OCI-LY7 (cell line): ENCODE measurements around the gene FAM107B.

ENCODE experiments used
- EZH2phosphoT487 ChIP-seq: fragments of 200-600 bp; sonication (generic); IDR thresholded peaks from 2 replicates; pipeline ENCODE4 v1.6.1; 2018; ENCODE audit warnings: low read depth, borderline replicate concordance, mild to moderate bottlenecking, mixed run types, antibody characterized with exemption, low read length, moderate library complexity, mixed read lengths
- TF ChIP-seq, protein P1 (sequence below): fragments of 200-600 bp; sonication (generic); conservative IDR thresholded peaks from 2 replicates; pipeline ENCODE4 v1.5.1; 2014; ENCODE audit warnings: mild to moderate bottlenecking, antibody characterized with exemption, low read length, moderate library complexity, mixed read lengths

DNA sequence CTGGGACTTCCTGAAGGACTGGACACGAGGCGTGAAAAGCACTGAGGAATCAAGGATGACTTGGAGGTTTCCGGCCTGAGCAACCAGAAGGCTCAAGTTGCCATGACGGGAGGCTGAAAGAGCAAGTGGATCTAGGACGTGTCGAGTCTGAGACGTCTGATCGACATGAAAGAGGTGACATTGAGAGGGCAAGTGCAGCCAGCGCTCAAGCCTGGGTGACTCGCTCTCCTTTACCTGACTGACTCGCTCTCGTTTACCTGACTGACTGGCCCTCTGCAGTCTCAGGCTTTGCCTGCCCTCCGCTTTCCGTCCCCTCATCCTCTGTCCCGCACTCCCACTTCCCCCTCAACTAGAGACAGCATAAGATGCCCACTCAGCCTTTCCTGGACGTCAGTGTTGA, 241.4 kb downstream of the FAM107B start:
- TF ChIP-seq, protein P1, sequence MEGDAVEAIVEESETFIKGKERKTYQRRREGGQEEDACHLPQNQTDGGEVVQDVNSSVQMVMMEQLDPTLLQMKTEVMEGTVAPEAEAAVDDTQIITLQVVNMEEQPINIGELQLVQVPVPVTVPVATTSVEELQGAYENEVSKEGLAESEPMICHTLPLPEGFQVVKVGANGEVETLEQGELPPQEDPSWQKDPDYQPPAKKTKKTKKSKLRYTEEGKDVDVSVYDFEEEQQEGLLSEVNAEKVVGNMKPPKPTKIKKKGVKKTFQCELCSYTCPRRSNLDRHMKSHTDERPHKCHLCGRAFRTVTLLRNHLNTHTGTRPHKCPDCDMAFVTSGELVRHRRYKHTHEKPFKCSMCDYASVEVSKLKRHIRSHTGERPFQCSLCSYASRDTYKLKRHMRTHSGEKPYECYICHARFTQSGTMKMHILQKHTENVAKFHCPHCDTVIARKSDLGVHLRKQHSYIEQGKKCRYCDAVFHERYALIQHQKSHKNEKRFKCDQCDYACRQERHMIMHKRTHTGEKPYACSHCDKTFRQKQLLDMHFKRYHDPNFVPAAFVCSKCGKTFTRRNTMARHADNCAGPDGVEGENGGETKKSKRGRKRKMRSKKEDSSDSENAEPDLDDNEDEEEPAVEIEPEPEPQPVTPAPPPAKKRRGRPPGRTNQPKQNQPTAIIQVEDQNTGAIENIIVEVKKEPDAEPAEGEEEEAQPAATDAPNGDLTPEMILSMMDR, result no peak
- no peak for TF ChIP-seq EZH2phosphoT487
